ENCODE results near the gene CDK18.

The CDK18 gene

GRCh38 chr1:205504311-205505075 lies at the start of gene CDK18:
TSS of gene CDK18 (plus strand) at chr1:205504669. CDS start at chr1:205523168, 18,499 bp downstream.
- Histone ChIP-seq H3K27ac (ENCODE audit: low read depth, low read length) (peak within 1 kb of the TSS; percentile 53), H3K36me3 (ENCODE audit: insufficient read depth, low read length) (no peaks in the 10 kb centered on the region), H3K4me1 (ENCODE audit: insufficient read depth, low read length) (peaks cover 19% of the 10 kb centered on the region)

GRCh38 chr1:205454903-205455335 lies 49.5 kb upstream of the CDK18 start:
- H3K4me1 ChIP-seq (ENCODE audit: insufficient read depth, low read length): no peaks in the 10 kb centered on the region
- H3K27ac ChIP-seq (ENCODE audit: low read depth, low read length): no peak overlapping the region
- no peak overlapping the region for H3K4me3 ChIP-seq (ENCODE audit: low read depth in 1 of 2, low read length in 2 of 2)
- no peaks in the 10 kb centered on the region for H3K36me3 ChIP-seq (ENCODE audit: insufficient read depth, low read length)
- H3K9ac ChIP-seq (ENCODE audit: low read length): no peak overlapping the region
- H3K9me3 ChIP-seq (ENCODE audit: low read length): no peaks in the 10 kb centered on the region
- peaks cover 49 to 84% of the 10 kb centered on the region in 2 donors for H3K27me3 ChIP-seq (ENCODE audit: control insufficient read depth in 1 of 2, insufficient read depth in 2 of 2, low read length in 2 of 2)

More at GRCh38 chr1:205504311-205505075, at the start of gene CDK18:
- peak within 1 kb of the TSS; percentile 48 to 73 for H3K4me3 ChIP-seq (ENCODE audit: low read depth in 1 of 2, low read length in 2 of 2)
- H3K9ac ChIP-seq (ENCODE audit: low read length): peak within 1 kb of the TSS; percentile 61
- no peaks in the 10 kb centered on the region for H3K9me3 ChIP-seq (ENCODE audit: low read length)
- H3K27me3 ChIP-seq (ENCODE audit: control insufficient read depth in 1 of 2, insufficient read depth in 2 of 2, low read length in 2 of 2): no peaks in the 10 kb centered on the region

- H3K4me3 ChIP-seq (ENCODE audit: low read depth in 1 of 2, low read length in 2 of 2): no peak within 1 kb of the TSS
- H3K27ac ChIP-seq (ENCODE audit: low read depth, low read length): no peak within 1 kb of the TSS
- no peak within 1 kb of the TSS for H3K9ac ChIP-seq (ENCODE audit: low read length)
- peaks cover 49 to 78% of the 10 kb centered on the region in 2 donors for H3K27me3 ChIP-seq (ENCODE audit: control insufficient read depth in 1 of 2, insufficient read depth in 2 of 2, low read length in 2 of 2)
- no peaks in the 10 kb centered on the region for H3K9me3 ChIP-seq (ENCODE audit: low read length)
- no peaks in the 10 kb centered on the region for H3K4me1 ChIP-seq (ENCODE audit: insufficient read depth, low read length)
- H3K36me3 ChIP-seq (ENCODE audit: insufficient read depth, low read length): no peaks in the 10 kb centered on the region
Observed at GRCh38 chr1:205455581-205456382, 48.7 kb upstream of the CDK18 start, which contains the start of gene BLACAT1. TSS of gene BLACAT1 (minus strand) at chr1:205456045.

- H3K4me1 ChIP-seq (ENCODE audit: insufficient read depth, low read length): no peaks in the 10 kb centered on the region
- H3K36me3 ChIP-seq (ENCODE audit: insufficient read depth, low read length): no peaks in the 10 kb centered on the region
- no peak overlapping the region for H3K27ac ChIP-seq (ENCODE audit: low read depth, low read length)
- H3K9ac ChIP-seq (ENCODE audit: low read length): no peak overlapping the region
- peaks cover 43 to 72% of the 10 kb centered on the region in 2 donors for H3K27me3 ChIP-seq (ENCODE audit: control insufficient read depth in 1 of 2, insufficient read depth in 2 of 2, low read length in 2 of 2)
- H3K9me3 ChIP-seq (ENCODE audit: low read length): no peaks in the 10 kb centered on the region
- H3K4me3 ChIP-seq (ENCODE audit: low read depth in 1 of 2, low read length in 2 of 2): no peak overlapping the region
Observed at GRCh38 chr1:205456383-205456867, 48.0 kb upstream of the CDK18 start.

- no peaks in the 10 kb centered on the region for H3K36me3 ChIP-seq (ENCODE audit: insufficient read depth, low read length)
- H3K9ac ChIP-seq (ENCODE audit: low read length): no peak overlapping the region
- no peaks in the 10 kb centered on the region for H3K9me3 ChIP-seq (ENCODE audit: low read length)
- H3K4me3 ChIP-seq (ENCODE audit: low read depth in 1 of 2, low read length in 2 of 2): no peak overlapping the region
- H3K4me1 ChIP-seq (ENCODE audit: insufficient read depth, low read length): no peaks in the 10 kb centered on the region
- H3K27ac ChIP-seq (ENCODE audit: low read depth, low read length): no peak overlapping the region
- peaks cover 41 to 65% of the 10 kb centered on the region in 2 donors for H3K27me3 ChIP-seq (ENCODE audit: control insufficient read depth in 1 of 2, insufficient read depth in 2 of 2, low read length in 2 of 2)
Observed at GRCh38 chr1:205456868-205457745, 47.4 kb upstream of the CDK18 start.

GRCh38 chr1:205458777-205459566 lies 45.5 kb upstream of the CDK18 start:
- no peaks in the 10 kb centered on the region for H3K4me1 ChIP-seq (ENCODE audit: insufficient read depth, low read length)
- H3K9ac ChIP-seq (ENCODE audit: low read length): no peak overlapping the region
- H3K4me3 ChIP-seq (ENCODE audit: low read depth in 1 of 2, low read length in 2 of 2): no peak overlapping the region
- no peaks in the 10 kb centered on the region for H3K9me3 ChIP-seq (ENCODE audit: low read length)
- H3K27me3 ChIP-seq (ENCODE audit: control insufficient read depth in 1 of 2, insufficient read depth in 2 of 2, low read length in 2 of 2): peaks cover 39 to 47% of the 10 kb centered on the region in 2 donors
- H3K36me3 ChIP-seq (ENCODE audit: insufficient read depth, low read length): no peaks in the 10 kb centered on the region
- H3K27ac ChIP-seq (ENCODE audit: low read depth, low read length): no peak overlapping the region

GRCh38 chr1:205465392-205465791 lies 39.1 kb upstream of the CDK18 start:
- Histone ChIP-seq H3K9ac (ENCODE audit: low read length) (no peak overlapping the region), H3K4me1 (ENCODE audit: insufficient read depth, low read length) (no peaks in the 10 kb centered on the region), H3K36me3 (ENCODE audit: insufficient read depth, low read length) (no peaks in the 10 kb centered on the region), H3K9me3 (ENCODE audit: low read length) (no peaks in the 10 kb centered on the region), H3K4me3 (ENCODE audit: low read depth in 1 of 2, low read length in 2 of 2) (no peak overlapping the region), H3K27ac (ENCODE audit: low read depth, low read length) (no peak overlapping the region), H3K27me3 (ENCODE audit: control insufficient read depth in 1 of 2, insufficient read depth in 2 of 2, low read length in 2 of 2) (no peaks in the 10 kb centered on the region)

GRCh38 chr1:205466595-205467220 lies 37.8 kb upstream of the CDK18 start:
- Histone ChIP-seq H3K27me3 (ENCODE audit: control insufficient read depth in 1 of 2, insufficient read depth in 2 of 2, low read length in 2 of 2) (no peaks in the 10 kb centered on the region), H3K4me3 (ENCODE audit: low read depth in 1 of 2, low read length in 2 of 2) (no peak overlapping the region), H3K9ac (ENCODE audit: low read length) (no peak overlapping the region), H3K36me3 (ENCODE audit: insufficient read depth, low read length) (no peaks in the 10 kb centered on the region), H3K27ac (ENCODE audit: low read depth, low read length) (no peak overlapping the region), H3K9me3 (ENCODE audit: low read length) (no peaks in the 10 kb centered on the region), H3K4me1 (ENCODE audit: insufficient read depth, low read length) (no peaks in the 10 kb centered on the region)

- Histone ChIP-seq H3K4me1 (ENCODE audit: insufficient read depth, low read length) (no peaks in the 10 kb centered on the region), H3K4me3 (ENCODE audit: low read depth in 1 of 2, low read length in 2 of 2) (no peak overlapping the region), H3K9me3 (ENCODE audit: low read length) (no peaks in the 10 kb centered on the region), H3K27ac (ENCODE audit: low read depth, low read length) (no peak overlapping the region), H3K9ac (ENCODE audit: low read length) (no peak overlapping the region), H3K27me3 (ENCODE audit: control insufficient read depth in 1 of 2, insufficient read depth in 2 of 2, low read length in 2 of 2) (peaks cover 0 to 8% of the 10 kb centered on the region in 2 donors), H3K36me3 (ENCODE audit: insufficient read depth, low read length) (no peaks in the 10 kb centered on the region)
Observed at GRCh38 chr1:205470131-205470530, 34.3 kb upstream of the CDK18 start.
